Measurements from ENCODE around the gene DHX16.
A peak's percentile ranks its signal among the peaks of the same experiment; 100 is the strongest.

DHX16 gene

GRCh38 chr6:30625511-30625910, 47.3 kb downstream of the DHX16 start:
- TF ChIP-seq, protein P1, sequence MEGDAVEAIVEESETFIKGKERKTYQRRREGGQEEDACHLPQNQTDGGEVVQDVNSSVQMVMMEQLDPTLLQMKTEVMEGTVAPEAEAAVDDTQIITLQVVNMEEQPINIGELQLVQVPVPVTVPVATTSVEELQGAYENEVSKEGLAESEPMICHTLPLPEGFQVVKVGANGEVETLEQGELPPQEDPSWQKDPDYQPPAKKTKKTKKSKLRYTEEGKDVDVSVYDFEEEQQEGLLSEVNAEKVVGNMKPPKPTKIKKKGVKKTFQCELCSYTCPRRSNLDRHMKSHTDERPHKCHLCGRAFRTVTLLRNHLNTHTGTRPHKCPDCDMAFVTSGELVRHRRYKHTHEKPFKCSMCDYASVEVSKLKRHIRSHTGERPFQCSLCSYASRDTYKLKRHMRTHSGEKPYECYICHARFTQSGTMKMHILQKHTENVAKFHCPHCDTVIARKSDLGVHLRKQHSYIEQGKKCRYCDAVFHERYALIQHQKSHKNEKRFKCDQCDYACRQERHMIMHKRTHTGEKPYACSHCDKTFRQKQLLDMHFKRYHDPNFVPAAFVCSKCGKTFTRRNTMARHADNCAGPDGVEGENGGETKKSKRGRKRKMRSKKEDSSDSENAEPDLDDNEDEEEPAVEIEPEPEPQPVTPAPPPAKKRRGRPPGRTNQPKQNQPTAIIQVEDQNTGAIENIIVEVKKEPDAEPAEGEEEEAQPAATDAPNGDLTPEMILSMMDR (IDR thresholded peaks at IDR 0.05; ENCODE audit: low read depth, low read length), result no peak
- no peak overlapping the region for H3K4me3 ChIP-seq (replicated peaks in 1 of 2; ENCODE audit: low read depth in 2 of 2, low read length in 2 of 2)
- no peak for DNase-seq (ENCODE audit: low read depth in 2 of 2)

GRCh38 chr6:30619561-30619960, 53.2 kb downstream of the DHX16 start:
- no peak overlapping the region for H3K4me3 ChIP-seq (replicated peaks in 1 of 2; ENCODE audit: low read depth in 2 of 2, low read length in 2 of 2)
- DNase-seq (ENCODE audit: low read depth in 2 of 2), result no peak
- TF ChIP-seq, protein P1 (IDR thresholded peaks at IDR 0.05; ENCODE audit: low read depth, low read length), result no peak

DNA sequence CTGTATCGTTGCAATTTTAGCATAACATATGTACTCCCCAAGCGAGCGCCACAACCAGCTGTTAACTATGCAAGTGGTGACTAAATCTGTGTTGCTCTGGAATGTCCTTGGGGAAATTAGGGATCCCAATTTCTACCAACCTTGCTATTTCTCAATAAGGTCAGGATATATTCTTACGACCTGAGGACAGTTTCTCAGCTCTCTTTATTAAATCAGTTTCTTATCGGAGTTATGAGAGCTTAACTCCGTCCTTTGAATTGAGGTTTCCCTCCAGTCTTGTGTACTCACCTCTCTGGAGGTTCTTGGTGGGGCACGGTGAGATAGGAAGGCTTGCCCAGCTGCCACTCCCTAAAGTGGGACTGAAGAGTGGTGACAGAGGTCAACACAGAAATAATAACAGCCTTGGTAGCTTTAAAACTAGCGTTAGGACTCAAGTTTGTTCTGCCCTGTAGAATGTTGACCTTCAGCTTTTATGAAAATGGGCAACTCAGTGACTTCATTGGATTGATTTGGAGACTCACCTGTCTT, 54.5 kb downstream of the DHX16 start:
- TF ChIP-seq, protein P1 (IDR thresholded peaks at IDR 0.05; ENCODE audit: low read depth, low read length), result no peak
- peak in 1 of 2 donors; percentile 61 for DNase-seq (ENCODE audit: low read depth in 2 of 2)
- H3K4me3 ChIP-seq (replicated peaks in 1 of 2; ENCODE audit: low read depth in 2 of 2, low read length in 2 of 2), result peak overlapping the region; percentile 54 to 80

GRCh38 chr6:30617565-30618269, 55.1 kb downstream of the DHX16 start, which contains the start of gene MRPS18B:
Gene MRPS18B (plus strand): TSS chr6:30617840. CDS start chr6:30617866, 26 bp downstream.
- TF ChIP-seq, protein P1 (IDR thresholded peaks at IDR 0.05; ENCODE audit: low read depth, low read length), result no peak
- peak; percentile 99 for DNase-seq (ENCODE audit: low read depth in 2 of 2)
- H3K4me3 ChIP-seq (replicated peaks in 1 of 2; ENCODE audit: low read depth in 2 of 2, low read length in 2 of 2), result peak within 1 kb of the TSS; percentile 79 to 80

DNA sequence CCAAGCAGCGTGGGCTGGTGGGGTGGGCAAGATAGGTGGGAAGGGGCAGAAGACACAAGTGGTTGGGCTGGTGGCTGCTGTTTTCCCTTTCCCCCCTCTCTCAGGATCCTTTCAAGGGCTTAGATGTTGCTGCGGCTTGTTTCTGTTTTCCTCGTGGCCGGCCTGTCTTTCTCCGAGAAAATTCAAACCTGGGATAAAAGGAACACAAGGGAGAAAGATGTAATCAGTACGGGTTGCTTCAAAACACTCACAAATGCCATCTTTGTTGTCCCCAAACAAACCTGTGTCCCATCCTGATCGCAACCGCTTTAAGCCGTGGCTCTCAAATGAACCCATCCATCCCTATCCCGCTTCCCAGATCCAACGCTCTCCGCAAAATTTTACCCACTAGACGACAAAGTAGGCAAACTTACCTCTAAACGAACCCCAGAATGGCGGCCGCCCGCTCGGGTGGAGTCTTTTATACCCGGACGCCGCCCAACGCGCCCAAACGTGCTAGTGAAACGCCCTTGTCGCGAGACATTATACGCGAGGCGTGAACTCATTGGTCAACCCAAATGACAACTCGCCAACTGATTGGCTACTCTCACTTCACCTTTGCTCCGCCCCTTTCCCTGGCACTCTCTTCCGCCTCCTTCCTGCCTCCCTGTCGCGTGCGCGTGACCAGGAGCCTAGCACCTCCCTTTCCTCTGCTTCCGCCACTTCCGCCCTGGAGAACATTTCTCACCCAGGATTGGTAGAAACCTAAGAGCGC, 55.8 kb downstream of the DHX16 start, which contains the start of gene PPP1R10:
PPP1R10 (minus strand) TSS at position 433 of the 754 bp plus-strand sequence. CDS start 7,299 bp downstream, outside the sequence.
- DNase-seq (ENCODE audit: low read depth in 2 of 2), result peak; percentile 100
- TF ChIP-seq, protein P1 (IDR thresholded peaks at IDR 0.05; ENCODE audit: low read depth, low read length), result no peak
- peak within 1 kb of the TSS; percentile 79 to 80 for H3K4me3 ChIP-seq (replicated peaks in 1 of 2; ENCODE audit: low read depth in 2 of 2, low read length in 2 of 2)

DNA sequence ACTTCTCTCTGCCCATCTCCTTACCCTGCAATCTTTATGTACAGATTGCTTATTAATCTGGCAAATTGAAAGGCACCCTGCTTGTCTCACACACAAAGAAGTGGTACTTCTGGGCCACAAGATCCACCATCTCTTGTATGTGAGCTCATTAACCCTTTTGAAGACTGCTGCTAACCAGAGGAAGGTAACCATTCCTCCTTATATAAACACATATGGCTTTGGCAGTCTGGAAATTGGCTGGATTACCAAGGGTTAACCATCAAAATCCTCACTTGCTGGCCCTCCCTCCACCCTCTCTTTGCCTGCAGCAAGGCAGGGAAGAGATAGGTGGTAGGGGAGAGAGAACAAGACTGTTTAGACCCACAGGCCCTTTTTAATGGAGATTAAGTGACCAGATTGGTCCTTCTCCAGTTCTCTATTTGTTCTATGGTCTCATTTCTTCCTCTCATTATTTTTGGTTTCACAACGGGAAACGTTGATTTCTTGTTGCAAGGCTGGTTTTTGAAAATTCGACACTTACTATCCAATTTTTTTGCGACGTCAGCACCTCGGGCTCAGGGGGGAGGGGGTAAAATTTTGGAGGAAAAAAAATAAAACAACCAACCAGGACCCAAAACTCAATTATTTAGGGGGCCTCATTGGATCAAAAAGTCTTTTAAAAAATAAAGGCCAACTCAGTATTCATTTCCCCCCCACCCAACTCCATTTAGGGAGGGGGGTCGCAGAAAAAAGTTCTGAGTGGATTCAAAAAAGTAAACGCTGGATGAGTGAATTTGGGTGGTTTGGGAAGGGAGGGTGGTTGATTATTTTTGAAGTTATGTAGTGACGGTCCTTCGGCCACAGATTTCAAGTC, 56.6 kb downstream of the DHX16 start:
- H3K4me3 ChIP-seq (replicated peaks in 1 of 2; ENCODE audit: low read depth in 2 of 2, low read length in 2 of 2), result peak overlapping the region; percentile 66 to 79
- TF ChIP-seq, protein P1 (IDR thresholded peaks at IDR 0.05; ENCODE audit: low read depth, low read length), result no peak
- peak in 1 of 2 donors; percentile 41 for DNase-seq (ENCODE audit: low read depth in 2 of 2)

Data from cardiac fibroblast (primary cell).